Measurements from ENCODE around the gene HP. TPM values are rescaled to one million over a fixed set of nuclear protein-coding genes. Genes with fewer than 3 reads are reported as not detected.
A peak's percentile ranks its signal among the peaks of the same experiment; 100 is the strongest.

Gene HP
- total RNA-seq, 1 donor from 2014 or later: not detected

- Mint-ChIP-seq H3K36me3 (ENCODE audit: unreplicated experiment) (no peaks in the 10 kb centered on the region), H3K4me1 (ENCODE audit: unreplicated experiment) (no peaks in the 10 kb centered on the region), H3K4me3 (ENCODE audit: unreplicated experiment) (no peak overlapping the region), H3K27me3 (ENCODE audit: unreplicated experiment) (peaks cover 4% of the 10 kb centered on the region), H3K27ac (ENCODE audit: unreplicated experiment) (no peak overlapping the region), H3K9me3 (ENCODE audit: unreplicated experiment) (no peaks in the 10 kb centered on the region)
- TF ChIP-seq CTCF (IDR thresholded peaks at IDR 0.05): no peak
- no peak for DNase-seq (ENCODE audit: extremely low spot score, unreplicated experiment)
Observed at GRCh38 chr16:72061564-72061963, 7.3 kb downstream of the HP start.

GRCh38 chr16:72064361-72064894 is 10.1 kb downstream of the HP start:
- TF ChIP-seq CTCF (IDR thresholded peaks at IDR 0.05): no peak
- no peak for DNase-seq (ENCODE audit: extremely low spot score, unreplicated experiment)
- Mint-ChIP-seq H3K27ac (ENCODE audit: unreplicated experiment) (no peak overlapping the region), H3K36me3 (ENCODE audit: unreplicated experiment) (no peaks in the 10 kb centered on the region), H3K4me3 (ENCODE audit: unreplicated experiment) (no peak overlapping the region), H3K4me1 (ENCODE audit: unreplicated experiment) (no peaks in the 10 kb centered on the region), H3K9me3 (ENCODE audit: unreplicated experiment) (no peaks in the 10 kb centered on the region), H3K27me3 (ENCODE audit: unreplicated experiment) (no peaks in the 10 kb centered on the region)

GRCh38 chr16:72066747-72067146 is 12.4 kb downstream of the HP start:
- H3K36me3 Mint-ChIP-seq (ENCODE audit: unreplicated experiment): no peaks in the 10 kb centered on the region

GRCh38 chr16:72068930-72069329 is 14.6 kb downstream of the HP start:
- Mint-ChIP-seq H3K27ac (ENCODE audit: unreplicated experiment) (no peak overlapping the region), H3K4me3 (ENCODE audit: unreplicated experiment) (no peak overlapping the region), H3K27me3 (ENCODE audit: unreplicated experiment) (no peaks in the 10 kb centered on the region), H3K4me1 (ENCODE audit: unreplicated experiment) (no peaks in the 10 kb centered on the region), H3K36me3 (ENCODE audit: unreplicated experiment) (no peaks in the 10 kb centered on the region), H3K9me3 (ENCODE audit: unreplicated experiment) (no peaks in the 10 kb centered on the region)
- TF ChIP-seq CTCF (IDR thresholded peaks at IDR 0.05): no peak
- no peak for DNase-seq (ENCODE audit: extremely low spot score, unreplicated experiment)

More at GRCh38 chr16:72066747-72067146, 12.4 kb downstream of the HP start:
- H3K27me3 Mint-ChIP-seq (ENCODE audit: unreplicated experiment): no peaks in the 10 kb centered on the region
- peak; percentile 64 for TF ChIP-seq CTCF (IDR thresholded peaks at IDR 0.05)
- DNase-seq (ENCODE audit: extremely low spot score, unreplicated experiment): no peak
- H3K4me3 Mint-ChIP-seq (ENCODE audit: unreplicated experiment): no peak overlapping the region
- no peaks in the 10 kb centered on the region for H3K9me3 Mint-ChIP-seq (ENCODE audit: unreplicated experiment)
- no peaks in the 10 kb centered on the region for H3K4me1 Mint-ChIP-seq (ENCODE audit: unreplicated experiment)
- H3K27ac Mint-ChIP-seq (ENCODE audit: unreplicated experiment): no peak overlapping the region

- no peaks in the 10 kb centered on the region for H3K36me3 Mint-ChIP-seq (ENCODE audit: unreplicated experiment)
- no peaks in the 10 kb centered on the region for H3K27me3 Mint-ChIP-seq (ENCODE audit: unreplicated experiment)
- H3K4me3 Mint-ChIP-seq (ENCODE audit: unreplicated experiment): no peak overlapping the region
- no peak for TF ChIP-seq CTCF (IDR thresholded peaks at IDR 0.05)
- H3K4me1 Mint-ChIP-seq (ENCODE audit: unreplicated experiment): no peaks in the 10 kb centered on the region
- no peak for DNase-seq (ENCODE audit: extremely low spot score, unreplicated experiment)
- H3K27ac Mint-ChIP-seq (ENCODE audit: unreplicated experiment): no peak overlapping the region
- H3K9me3 Mint-ChIP-seq (ENCODE audit: unreplicated experiment): no peaks in the 10 kb centered on the region
Observed at GRCh38 chr16:72072514-72073342, 18.4 kb downstream of the HP start.

Measured in osteocyte (in vitro differentiated cells).